Hepatocyte (in vitro differentiated cells): ENCODE data around the gene SEMA4A.

ENCODE experiments used
- EZH2 ChIP-seq: fragments of 200-600 bp; sonication (generic); IDR thresholded peaks from 2 replicates; pipeline ENCODE4 v1.6.1; 2016; ENCODE audit warnings: antibody characterized with exemption, mild to moderate bottlenecking, borderline replicate concordance
- EZH2phosphoT487 ChIP-seq: fragments of 200-600 bp; sonication (generic); IDR thresholded peaks from one replicate; pipeline ENCODE4 v1.6.1; 2018; ENCODE audit warnings: antibody characterized with exemption, mild to moderate bottlenecking, low read depth, moderate library complexity; ENCODE audit not compliant: unreplicated experiment, severe bottlenecking
- TF ChIP-seq, protein P1 (sequence below): fragments of 200-600 bp; sonication (generic); IDR thresholded peaks from 2 replicates; pipeline ENCODE4 v1.5.1; 2016; ENCODE audit warnings: antibody characterized with exemption, mild to moderate bottlenecking; ENCODE audit not compliant: poor library complexity

- TF ChIP-seq, protein P1, sequence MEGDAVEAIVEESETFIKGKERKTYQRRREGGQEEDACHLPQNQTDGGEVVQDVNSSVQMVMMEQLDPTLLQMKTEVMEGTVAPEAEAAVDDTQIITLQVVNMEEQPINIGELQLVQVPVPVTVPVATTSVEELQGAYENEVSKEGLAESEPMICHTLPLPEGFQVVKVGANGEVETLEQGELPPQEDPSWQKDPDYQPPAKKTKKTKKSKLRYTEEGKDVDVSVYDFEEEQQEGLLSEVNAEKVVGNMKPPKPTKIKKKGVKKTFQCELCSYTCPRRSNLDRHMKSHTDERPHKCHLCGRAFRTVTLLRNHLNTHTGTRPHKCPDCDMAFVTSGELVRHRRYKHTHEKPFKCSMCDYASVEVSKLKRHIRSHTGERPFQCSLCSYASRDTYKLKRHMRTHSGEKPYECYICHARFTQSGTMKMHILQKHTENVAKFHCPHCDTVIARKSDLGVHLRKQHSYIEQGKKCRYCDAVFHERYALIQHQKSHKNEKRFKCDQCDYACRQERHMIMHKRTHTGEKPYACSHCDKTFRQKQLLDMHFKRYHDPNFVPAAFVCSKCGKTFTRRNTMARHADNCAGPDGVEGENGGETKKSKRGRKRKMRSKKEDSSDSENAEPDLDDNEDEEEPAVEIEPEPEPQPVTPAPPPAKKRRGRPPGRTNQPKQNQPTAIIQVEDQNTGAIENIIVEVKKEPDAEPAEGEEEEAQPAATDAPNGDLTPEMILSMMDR, result no peak
- no peak for TF ChIP-seq EZH2
- no peak for TF ChIP-seq EZH2phosphoT487
These were observed 39.1 kb upstream of the SEMA4A start, which contains the start of gene LMNA for GRCh38 chr1:156114101-156114918.
